ENCODE data around the gene NR2F1.

DNA sequence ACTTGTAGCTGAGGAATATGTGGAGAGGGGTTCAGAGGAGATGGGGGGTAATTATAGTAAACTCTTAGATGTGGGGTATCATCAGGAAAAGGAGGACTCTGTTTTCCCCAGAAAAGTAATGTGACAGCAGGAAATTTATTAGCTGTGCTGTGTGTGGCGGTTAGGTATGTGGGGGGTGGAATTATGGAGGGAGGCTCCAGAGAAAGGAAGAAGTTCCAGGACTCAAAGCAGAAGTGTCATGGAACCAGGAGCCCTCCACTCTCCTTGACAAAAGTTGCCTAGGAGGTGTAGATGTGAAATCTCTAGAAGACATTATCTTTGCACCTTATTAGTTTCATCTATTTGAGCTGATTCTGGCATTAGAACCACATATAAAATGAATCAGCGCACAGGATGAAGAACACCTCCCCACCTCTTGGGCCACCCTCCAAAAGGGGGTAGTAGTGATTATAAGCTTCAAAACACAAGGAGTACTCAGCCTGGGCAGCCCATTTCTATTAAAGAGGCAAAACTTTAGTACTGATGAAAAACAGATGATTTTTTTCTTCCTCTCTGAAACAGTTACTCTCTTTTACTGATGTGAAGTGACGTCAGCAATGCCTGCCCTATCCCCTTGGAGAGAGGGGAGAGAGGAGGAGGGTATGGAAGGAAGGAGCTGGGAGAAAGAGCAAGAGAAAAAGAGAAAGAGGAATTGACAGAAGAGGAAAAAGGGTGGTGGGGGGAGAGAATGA, 18.2 kb downstream of the NR2F1 start:
- TF ChIP-seq CTCF (IDR thresholded peaks at IDR 0.05) (no peak), ZFX (IDR thresholded peaks at IDR 0.05; ENCODE audit: borderline replicate concordance) (no peak)

Data from 22Rv1 (cell line).